ENCODE data around the gene CUL2.
"Not testable (repeated sequence)": the region's sequence is repeated elsewhere in the genome, so short reads cannot be mapped to it uniquely, and the experiment has no call there.

Gene CUL2

GRCh38 chr10:34974364-34975065, 115.6 kb downstream of the CUL2 start:
- DNase-seq, result not testable (repeated sequence)

GRCh38 chr10:34973757-34974156, 116.4 kb downstream of the CUL2 start:
- not testable (repeated sequence) for DNase-seq

GRCh38 chr10:34973121-34973520, 117.0 kb downstream of the CUL2 start:
- DNase-seq, result not testable (repeated sequence)

GRCh38 chr10:34972591-34972990, 117.5 kb downstream of the CUL2 start:
- not testable (repeated sequence) for DNase-seq

- not testable (repeated sequence) for DNase-seq
Observed at GRCh38 chr10:34971606-34972334, 118.4 kb downstream of the CUL2 start.

GRCh38 chr10:34969171-34969570, 121.0 kb downstream of the CUL2 start:
- no peak for DNase-seq

- no peak for DNase-seq
Observed at GRCh38 chr10:34967335-34967880, 122.7 kb downstream of the CUL2 start.

GRCh38 chr10:34966451-34966850, 123.7 kb downstream of the CUL2 start:
- no peak for DNase-seq

- no peak for DNase-seq
Observed at GRCh38 chr10:34966040-34966439, 124.1 kb downstream of the CUL2 start.

GRCh38 chr10:34964166-34964800, 125.9 kb downstream of the CUL2 start:
- DNase-seq, result no peak

- DNase-seq, result no peak
Observed at GRCh38 chr10:34962866-34963265, 127.3 kb downstream of the CUL2 start.

GRCh38 chr10:34960983-34961382, 129.2 kb downstream of the CUL2 start:
- DNase-seq, result no peak

GRCh38 chr10:34959786-34960185, 130.4 kb downstream of the CUL2 start:
- no peak for DNase-seq

- DNase-seq, result no peak
Observed at GRCh38 chr10:34959321-34959720, 130.8 kb downstream of the CUL2 start.

Data from AML-193 (cell line).